Activated CD4-positive, alpha-beta T cell treated with anti-CD3 and anti-CD28 coated beads for 1 hour (primary cell): Measurements from ENCODE around the gene TTC4.
"Not testable (repeated sequence)": the region's sequence is repeated elsewhere in the genome, so short reads cannot be mapped to it uniquely, and the experiment has no call there.

Experiments used
- DNase-seq: peaks from one replicate; pipeline ENCODE4 v3.0.0-alpha.2; 2020

The TTC4 gene

GRCh38 chr1:54751426-54751825 lies 35.8 kb downstream of the TTC4 start:
- DNase-seq, result no peak

GRCh38 chr1:54754045-54754444 lies 38.4 kb downstream of the TTC4 start:
- no peak for DNase-seq

GRCh38 chr1:54754486-54755285 lies 39.0 kb downstream of the TTC4 start:
- DNase-seq, result no peak

GRCh38 chr1:54757833-54758232 lies 42.2 kb downstream of the TTC4 start:
- no peak for DNase-seq

- DNase-seq, result no peak
These were observed 43.2 kb downstream of the TTC4 start for GRCh38 chr1:54758678-54759348.

- DNase-seq, result no peak
These were observed 48.1 kb downstream of the TTC4 start for GRCh38 chr1:54763816-54764132.

- DNase-seq, result peak; percentile 91
These were observed 48.7 kb downstream of the TTC4 start, which contains the start of gene PARS2 for GRCh38 chr1:54764133-54764921. TSS of gene PARS2 (minus strand) at chr1:54764523. CDS start at chr1:54759161, 5,362 bp downstream.

- DNase-seq, result no peak
These were observed 49.4 kb downstream of the TTC4 start for GRCh38 chr1:54764922-54765561.

- DNase-seq, result no peak
These were observed 51.1 kb downstream of the TTC4 start for GRCh38 chr1:54766726-54767125.

GRCh38 chr1:54767526-54767925 lies 51.9 kb downstream of the TTC4 start:
- no peak for DNase-seq

GRCh38 chr1:54768093-54768492 lies 52.4 kb downstream of the TTC4 start:
- DNase-seq, result no peak

- DNase-seq, result no peak
These were observed 57.3 kb downstream of the TTC4 start for GRCh38 chr1:54772951-54773350.

GRCh38 chr1:54774820-54775498 lies 59.3 kb downstream of the TTC4 start:
- no peak for DNase-seq

- DNase-seq, result not testable (repeated sequence)
These were observed 60.4 kb downstream of the TTC4 start for GRCh38 chr1:54775828-54776721.

GRCh38 chr1:54777011-54777410 lies 61.4 kb downstream of the TTC4 start:
- DNase-seq, result no peak

GRCh38 chr1:54777431-54777830 lies 61.8 kb downstream of the TTC4 start:
- DNase-seq, result no peak

- no peak for DNase-seq
These were observed 65.5 kb downstream of the TTC4 start for GRCh38 chr1:54781023-54781723.

- DNase-seq, result no peak
These were observed 66.5 kb downstream of the TTC4 start for GRCh38 chr1:54782156-54782555.

- no peak for DNase-seq
These were observed 66.9 kb downstream of the TTC4 start for GRCh38 chr1:54782588-54782987.

- DNase-seq, result no peak
These were observed 68.4 kb downstream of the TTC4 start for GRCh38 chr1:54784066-54784465.

GRCh38 chr1:54786778-54787177 lies 71.1 kb downstream of the TTC4 start:
- DNase-seq, result no peak
